NCI-H2196 treated with DMSO at 0.1 percent for 48 hours (cell line): ENCODE results near the gene FAM167B.

Experiments
- DNase-seq: peaks from one replicate; lab custom pipeline; 2025; ENCODE audit not compliant: unreplicated experiment; lab: John Stamatoyannopoulos, UW

The FAM167B gene

GRCh38 chr1:32246888-32247273, at the start of gene FAM167B:
FAM167B (plus strand) TSS chr1:32247222; CDS start chr1:32247422, 200 bp downstream.
- no peak for DNase-seq

DNA sequence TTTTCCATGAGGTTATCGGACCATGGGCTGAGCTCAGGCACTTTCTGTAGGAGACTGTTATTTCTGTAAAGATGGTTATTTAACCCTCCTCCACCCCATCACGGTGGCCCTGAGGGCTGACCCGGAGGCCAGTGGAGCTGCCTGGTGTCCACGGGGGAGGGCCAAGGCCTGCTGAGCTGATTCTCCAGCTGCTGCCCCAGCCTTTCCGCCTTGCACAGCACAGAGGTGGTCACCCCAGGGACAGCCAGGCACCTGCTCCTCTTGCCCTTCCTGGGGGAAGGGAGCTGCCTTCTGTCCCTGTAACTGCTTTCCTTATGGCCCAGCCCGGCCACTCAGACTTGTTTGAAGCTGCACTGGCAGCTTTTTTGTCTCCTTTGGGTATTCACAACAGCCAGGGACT, 49.2 kb upstream of the FAM167B start:
- DNase-seq = no peak

DNA sequence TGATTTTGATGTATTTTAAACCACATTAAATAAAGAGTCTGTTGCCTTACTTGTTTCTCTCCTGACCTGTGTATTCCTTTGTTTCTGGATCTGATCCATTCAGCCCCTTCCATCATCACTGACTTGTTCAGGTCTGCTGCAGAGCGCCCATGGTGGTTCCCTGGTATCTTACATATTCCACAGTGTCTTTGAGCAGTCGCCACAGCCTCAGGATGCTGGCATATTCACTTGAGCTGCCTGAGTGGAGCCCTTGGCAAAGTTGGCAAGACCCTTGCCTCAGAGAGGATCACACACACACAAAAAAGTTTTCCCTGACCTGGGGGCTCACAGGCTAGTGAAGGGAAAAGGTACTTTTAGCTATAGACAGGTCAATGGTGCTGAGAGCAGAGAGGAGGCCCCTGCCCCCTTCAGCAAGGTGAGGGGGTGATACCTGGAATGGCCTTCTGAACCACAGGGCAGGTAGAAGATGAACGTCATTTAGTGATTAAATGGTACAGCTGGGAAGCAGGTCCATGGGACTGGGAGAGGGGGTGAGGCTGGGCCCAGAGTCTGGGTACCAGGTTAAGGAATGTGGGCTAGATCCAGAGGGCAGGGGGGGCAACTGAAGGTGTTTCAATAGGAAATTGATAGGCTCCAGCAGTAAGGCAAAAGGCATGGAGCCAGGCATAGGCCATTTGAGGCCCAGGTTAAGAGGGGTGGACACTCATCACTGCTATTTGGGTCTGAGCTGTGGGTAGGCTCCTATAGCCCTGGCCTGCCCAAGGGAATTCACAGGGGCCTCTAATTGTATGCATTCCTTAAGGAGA, 48.6 kb upstream of the FAM167B start:
- no peak for DNase-seq

GRCh38 chr1:32199043-32199716, 47.8 kb upstream of the FAM167B start:
- no peak for DNase-seq

- DNase-seq = peak; percentile 77
These were observed 47.3 kb upstream of the FAM167B start for GRCh38 chr1:32199717-32200072.

DNA sequence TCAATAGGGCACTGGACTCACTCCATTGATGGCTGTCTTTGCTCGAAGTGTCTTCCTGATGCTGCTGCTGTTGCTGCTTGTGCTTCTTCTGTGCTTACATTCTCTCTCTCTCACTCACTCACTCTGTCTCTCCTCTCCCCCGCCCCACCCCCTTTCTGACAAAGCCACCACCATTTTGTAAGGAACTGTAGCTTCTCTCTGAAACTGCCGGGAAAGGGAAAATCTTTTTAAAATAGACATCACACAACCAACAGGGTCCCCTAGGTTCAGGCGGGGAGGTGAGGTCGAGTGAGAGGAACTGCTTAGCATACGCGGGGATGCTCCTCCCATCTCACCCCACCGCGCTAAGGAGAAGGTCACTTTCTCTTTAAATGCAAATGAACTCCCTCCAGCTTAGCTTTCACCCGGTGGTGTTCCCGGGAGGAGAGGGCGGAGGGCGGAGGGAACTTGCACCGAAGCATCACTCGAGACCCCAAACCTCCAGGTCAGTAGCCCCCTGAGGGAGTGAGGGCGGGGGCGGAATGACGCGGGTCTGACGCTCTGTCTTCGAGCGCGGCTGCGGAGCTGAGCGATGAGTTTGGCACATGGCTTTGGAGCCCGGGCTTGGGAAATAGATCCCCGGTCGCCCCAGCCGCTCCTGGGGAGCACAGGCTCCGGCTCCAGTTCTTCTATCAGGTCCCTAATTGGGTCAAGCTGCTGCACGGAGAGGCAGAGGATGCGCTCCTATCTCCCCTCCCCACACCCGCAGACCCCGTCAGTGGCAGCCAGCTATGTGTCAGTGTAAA, 46.6 kb upstream of the FAM167B start, which contains the start of gene CCDC28B:
CCDC28B (plus strand) TSS at position 370 of the 785 bp plus-strand sequence. CDS start 1,341 bp downstream, outside the sequence.
- peak; percentile 51 for DNase-seq

DNA sequence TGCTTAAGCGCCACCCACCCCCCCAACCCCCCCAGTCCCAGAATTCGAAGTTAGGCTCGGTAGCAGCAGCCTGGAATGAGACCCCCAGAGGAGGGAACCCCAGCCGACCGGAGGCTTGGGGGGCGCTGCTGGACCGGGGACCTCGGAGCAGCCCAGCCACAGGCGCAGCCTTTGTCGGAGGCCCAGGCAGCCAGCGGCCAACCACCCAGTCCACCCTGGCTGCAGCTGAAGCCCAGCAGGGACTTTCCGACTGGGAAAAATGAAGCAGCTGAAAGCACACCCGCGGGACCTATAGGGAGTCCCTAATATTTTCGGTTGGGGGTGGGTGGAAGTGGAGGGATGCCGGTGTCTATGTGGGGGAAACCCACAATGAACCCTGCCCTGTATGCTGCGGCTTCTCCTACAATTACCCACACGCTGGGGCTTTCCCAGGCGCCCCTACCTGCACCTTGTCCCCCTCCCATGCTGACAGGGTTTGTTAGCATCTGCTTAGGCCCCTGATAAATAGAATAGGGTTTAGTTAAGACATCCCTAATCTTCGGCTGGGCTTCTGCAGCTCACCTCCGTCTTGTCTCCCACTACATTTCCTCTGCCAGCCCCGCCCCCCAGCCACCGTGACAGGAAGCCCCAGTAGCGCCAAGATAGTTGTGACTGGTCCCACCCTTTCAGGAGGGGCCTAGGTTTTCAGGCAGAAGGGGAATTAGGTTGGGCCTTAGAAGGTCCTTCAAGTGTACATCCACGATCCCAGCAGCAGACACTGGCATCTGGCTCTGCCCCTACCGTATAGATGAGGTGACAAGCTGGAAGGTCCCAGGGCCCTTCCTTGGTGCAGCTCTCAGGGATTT, 45.8 kb upstream of the FAM167B start:
- DNase-seq = no peak

DNA sequence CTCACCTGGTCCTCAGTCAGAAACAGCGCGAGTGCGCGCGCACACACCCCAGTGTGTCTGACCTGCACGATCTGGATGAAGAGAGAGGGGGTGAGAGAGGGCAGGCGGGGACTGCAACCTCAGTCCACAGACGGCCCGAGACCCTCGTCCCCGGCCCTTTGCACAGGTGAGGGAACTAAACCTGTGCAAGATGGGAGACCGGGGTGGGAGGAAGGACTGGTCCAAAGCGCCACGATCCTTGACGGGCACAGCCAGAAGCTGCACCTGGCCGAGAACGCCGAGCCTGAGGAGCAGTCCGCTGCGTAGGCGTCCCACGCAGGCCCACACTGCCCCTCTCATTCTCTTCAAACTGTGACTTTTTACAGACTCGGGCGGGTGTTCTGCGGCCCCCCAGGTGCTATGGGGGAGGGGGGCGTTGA, 42.1 kb upstream of the FAM167B start:
- DNase-seq = no peak

DNA sequence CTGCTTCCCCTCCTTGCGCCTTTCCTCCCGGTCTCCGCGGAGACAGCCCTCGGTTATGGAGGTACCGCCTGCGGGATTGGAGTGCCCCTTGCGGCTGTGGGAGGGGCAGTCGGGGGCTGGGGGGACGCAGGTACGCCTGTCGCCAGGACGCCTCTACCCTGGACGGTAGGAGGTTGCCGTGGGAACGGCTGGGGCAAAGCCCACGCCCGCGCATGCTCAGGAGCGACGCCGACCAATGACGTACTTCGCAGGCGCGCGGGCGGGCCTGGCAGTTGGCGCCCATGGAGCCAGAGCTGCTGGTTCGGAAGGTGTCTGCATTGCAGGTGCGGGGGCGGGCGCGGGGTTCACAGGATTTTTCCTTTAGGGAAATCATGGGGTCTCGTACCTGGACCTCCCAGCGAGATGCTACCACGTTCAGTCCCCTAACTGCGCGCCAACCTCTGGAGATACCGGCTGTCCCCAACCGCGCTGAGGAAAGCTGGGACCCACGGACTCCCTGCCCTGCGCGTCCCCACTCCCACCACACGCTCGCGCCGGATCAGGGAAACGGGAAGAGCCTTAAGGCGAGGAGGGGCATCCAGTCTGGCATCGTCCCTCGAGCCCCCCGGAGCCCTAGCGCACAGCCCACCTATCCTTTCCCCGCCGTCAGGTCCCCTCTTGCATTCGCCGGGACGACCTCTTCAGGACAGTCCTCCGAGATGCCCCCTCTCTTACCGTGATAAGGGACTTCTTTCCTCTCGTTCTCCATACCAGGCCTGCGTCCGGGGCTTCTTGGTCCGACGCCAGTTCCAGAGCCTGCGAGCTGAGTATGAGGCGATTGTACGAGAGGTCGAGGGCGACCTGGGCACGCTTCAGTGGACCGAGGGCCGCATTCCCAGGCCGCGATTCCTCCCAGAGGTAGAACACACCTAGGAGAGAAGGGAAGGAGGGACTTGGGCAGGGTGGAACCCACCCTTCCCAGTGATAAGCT, 41.3 kb upstream of the FAM167B start, which contains the start of gene IQCC:
IQCC (plus strand) TSS at position 271 of the 970 bp plus-strand sequence; CDS start at position 282, 11 bp downstream.
- peak; percentile 88 for DNase-seq

- no peak for DNase-seq
These were observed 38.6 kb upstream of the FAM167B start for GRCh38 chr1:32208469-32208868.

DNA sequence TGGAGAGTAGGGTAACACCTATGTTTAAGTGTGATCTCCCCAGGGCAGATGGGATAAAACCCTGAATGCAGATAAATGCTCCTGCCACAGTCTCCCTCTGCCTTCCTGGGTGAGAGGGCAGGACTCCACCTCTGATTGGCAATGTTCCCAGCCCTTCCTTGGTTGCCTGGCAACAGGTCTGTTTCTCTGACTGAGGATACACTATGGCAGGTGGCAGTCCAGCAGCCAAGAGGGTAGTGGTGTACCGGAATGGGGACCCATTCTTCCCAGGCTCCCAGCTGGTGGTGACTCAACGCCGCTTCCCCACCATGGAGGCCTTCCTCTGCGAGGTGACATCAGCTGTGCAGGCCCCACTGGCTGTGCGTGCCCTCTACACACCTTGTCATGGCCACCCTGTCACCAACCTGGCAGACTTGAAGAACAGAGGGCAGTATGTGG, 38.1 kb upstream of the FAM167B start, which contains the start of gene DCDC2B:
DCDC2B (plus strand) TSS at position 199 of the 438 bp plus-strand sequence; CDS start at position 204, 5 bp downstream.
- DNase-seq = peak; percentile 91

DNA sequence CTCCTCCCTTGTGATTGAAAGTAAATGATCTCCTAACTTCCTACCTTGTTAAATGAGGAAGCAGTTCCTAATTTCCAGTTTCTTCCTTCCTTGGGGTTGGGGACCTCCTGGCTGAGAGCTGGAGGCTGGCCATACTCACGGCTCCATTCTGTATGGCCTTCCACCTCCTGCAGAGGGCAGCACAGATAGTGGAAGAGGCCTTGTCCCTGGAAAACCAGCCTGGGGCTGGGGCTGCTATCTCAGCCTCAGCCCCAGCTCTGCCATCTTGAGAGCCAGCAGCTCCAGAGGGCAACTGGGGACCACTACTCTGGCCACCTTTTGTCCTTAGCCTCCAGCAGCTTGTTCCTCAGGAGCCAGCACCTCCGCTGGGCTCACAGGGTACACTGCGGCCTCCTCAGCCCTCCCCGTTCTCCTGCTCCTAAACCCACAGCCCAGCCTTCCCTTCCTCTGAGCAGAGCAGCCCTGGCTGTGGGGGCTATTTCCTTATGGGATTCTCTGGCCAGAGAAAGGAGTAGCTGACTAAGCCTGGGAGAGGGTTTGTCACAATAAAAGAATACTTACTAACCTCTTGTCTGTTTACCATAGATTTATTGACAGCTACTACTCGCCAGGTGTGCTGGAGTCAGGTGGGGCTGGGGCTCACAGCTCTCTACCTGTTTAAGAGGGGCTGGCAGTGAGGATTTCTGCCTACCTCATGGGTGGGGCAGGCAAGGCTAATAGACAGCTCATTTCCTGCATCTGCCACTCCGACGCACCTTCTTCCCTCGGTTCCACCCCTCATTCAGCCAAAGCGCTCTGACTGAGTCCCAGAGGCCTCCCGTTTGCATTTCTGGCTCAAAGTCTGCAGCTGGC, 31.2 kb upstream of the FAM167B start:
- peak; percentile 66 for DNase-seq

DNA sequence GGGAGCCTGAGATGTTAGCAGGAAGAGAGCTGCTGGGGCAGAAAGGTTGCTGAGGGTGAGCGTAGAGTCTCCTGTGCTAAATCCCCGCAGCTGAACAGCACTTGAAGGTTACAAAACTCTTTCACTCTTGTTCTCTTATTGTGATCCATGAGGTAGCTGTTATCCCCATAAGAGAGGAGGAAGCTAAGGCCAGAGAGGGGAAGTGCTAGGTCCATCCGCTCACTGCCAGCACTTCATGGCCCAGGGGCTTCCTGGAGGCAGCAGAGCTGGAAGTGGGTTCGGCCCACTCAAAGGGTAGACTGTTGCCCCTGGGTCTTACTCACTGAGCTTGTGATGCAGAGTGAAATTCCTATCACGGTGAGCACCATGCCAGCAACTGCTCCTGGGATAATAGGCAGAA, 30.5 kb upstream of the FAM167B start:
- no peak for DNase-seq

DNA sequence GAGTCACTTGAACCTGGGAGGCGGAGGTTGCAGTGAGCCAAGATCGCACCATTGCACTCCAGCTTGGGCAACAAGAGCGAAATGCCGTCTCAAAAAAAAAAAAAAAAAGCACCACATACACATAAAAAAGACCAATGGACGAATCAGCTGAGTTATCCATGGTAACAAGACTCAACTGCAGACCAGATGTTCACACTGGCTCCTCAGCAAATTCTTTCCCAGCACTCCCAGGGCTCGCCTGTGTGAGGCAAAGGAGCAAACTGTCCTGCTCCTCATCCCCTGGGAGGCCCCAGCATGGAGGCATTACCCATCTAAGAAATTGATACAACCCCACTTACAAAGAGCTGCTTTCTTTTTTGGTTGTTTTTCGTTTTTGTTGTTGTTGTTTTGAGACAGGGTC, 28.0 kb upstream of the FAM167B start:
- no peak for DNase-seq

DNA sequence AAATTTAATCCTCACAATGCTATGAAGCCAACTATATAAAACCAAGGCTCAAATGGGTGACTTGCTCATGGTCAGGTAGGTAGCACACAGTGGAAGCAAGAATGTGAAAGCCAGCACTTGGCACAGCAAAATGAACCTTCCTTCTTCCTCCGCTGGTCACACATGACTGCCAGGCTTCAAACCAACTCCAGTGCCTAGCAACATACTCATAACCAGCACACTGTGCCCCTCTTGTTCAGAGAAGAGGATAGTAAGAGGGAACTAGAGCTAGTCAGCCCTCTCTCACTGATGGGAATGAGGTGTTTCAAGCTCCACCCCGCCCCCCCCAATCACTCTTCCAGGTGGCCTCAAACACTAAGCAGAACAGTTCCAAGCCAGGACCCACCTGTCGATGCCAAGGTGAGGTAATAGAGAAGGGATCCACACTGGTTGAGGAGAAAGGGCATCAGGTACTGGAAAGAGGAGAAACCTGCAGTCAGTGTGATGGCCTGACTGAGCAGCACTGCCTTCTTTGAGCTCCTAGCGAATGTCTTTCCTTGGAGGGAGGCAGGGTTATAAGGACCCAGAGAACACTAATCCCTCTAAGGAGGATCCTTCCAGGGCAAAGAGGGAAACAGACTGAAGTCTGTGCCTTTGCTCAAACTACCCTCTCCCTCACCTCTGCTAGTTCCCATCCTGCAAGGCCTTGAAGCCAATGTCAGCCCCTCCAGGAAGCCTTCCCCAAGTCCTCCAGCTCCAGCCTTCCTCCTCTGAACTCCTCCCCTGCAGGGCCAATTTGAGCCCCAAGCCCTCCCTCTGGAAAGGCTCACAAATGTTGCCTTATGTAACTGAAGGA, 26.1 kb upstream of the FAM167B start:
- DNase-seq = no peak

GRCh38 chr1:32221581-32221979, 25.4 kb upstream of the FAM167B start:
- no peak for DNase-seq

GRCh38 chr1:32221980-32222755, 24.9 kb upstream of the FAM167B start, which contains the start of the genes EIF3I and TMEM234:
EIF3I (plus strand) TSS chr1:32222407; CDS start chr1:32222442, 35 bp downstream.
TMEM234 (minus strand) TSS chr1:32222353; CDS start chr1:32222322, 31 bp downstream.
- DNase-seq = peak; percentile 80
